GM23338 (cell line): Measurements from ENCODE around the gene MYH7. TPM values are rescaled to one million over a fixed set of nuclear protein-coding genes. Genes with fewer than 3 reads are reported as not detected.

Experiments
- ATAC-seq: fragments of 200-7000 bp; cut with Tn5 transposase; 3 replicates; pipeline ENCODE4 v1.9.1; 2020
- DNase-seq: peaks from one replicate; pipeline ENCODE4 v3.0.0-alpha.2; 2015; ENCODE audit warnings: low spot score
- H2AFZ ChIP-seq: fragments of 200-600 bp; sonication (generic); 2 replicates; pipeline ENCODE4 v1.8.0; 2016; ENCODE audit warnings: antibody characterized with exemption, mild to moderate bottlenecking, moderate library complexity
- H3F3A ChIP-seq: fragments of 200-600 bp; sonication (generic); replicated peaks from 2 replicates; pipeline ENCODE4 v1.8.0; 2017; ENCODE audit warnings: antibody characterized with exemption, mixed run types, low read depth
- H3K27ac ChIP-seq: fragments of 200-600 bp; sonication (generic); 2 replicates; pipeline ENCODE4 v1.6.1; 2016; ENCODE audit warnings: low read depth
- H3K27me3 ChIP-seq: fragments of 200-600 bp; sonication (generic); 2 replicates; pipeline ENCODE4 v1.8.0; 2016; ENCODE audit warnings: mild to moderate bottlenecking, mixed run types, moderate library complexity; ENCODE audit not compliant: insufficient read depth
- H3K36me3 ChIP-seq: fragments of 200-600 bp; sonication (generic); 2 replicates; pipeline ENCODE4 v1.8.0; 2016; ENCODE audit warnings: mild to moderate bottlenecking; ENCODE audit not compliant: insufficient read depth
- H3K4me1 ChIP-seq: fragments of 200-600 bp; sonication (generic); 2 replicates; pipeline ENCODE4 v1.8.0; 2016; ENCODE audit warnings: mild to moderate bottlenecking, moderate library complexity; ENCODE audit not compliant: insufficient read depth
- H3K4me2 ChIP-seq: fragments of 200-600 bp; sonication (generic); 2 replicates; pipeline ENCODE4 v1.7.1; 2017; ENCODE audit warnings: mixed run types
- H3K4me3 ChIP-seq: fragments of 200-600 bp; sonication (generic); 2 replicates; pipeline ENCODE4 v1.6.1; 2016; ENCODE audit warnings: mixed run types
- H3K79me2 ChIP-seq: fragments of 200-600 bp; sonication (generic); replicated peaks from 2 replicates; pipeline ENCODE4 v1.8.0; 2017; ENCODE audit warnings: mild to moderate bottlenecking; ENCODE audit not compliant: insufficient read depth
- H3K9me2 ChIP-seq: fragments of 200-600 bp; sonication (generic); 2 replicates; pipeline ENCODE4 v1.8.0; 2017; ENCODE audit not compliant: insufficient read depth
- H4K20me1 ChIP-seq: fragments of 200-600 bp; sonication (generic); replicated peaks from 2 replicates; pipeline ENCODE4 v1.8.0; 2017; ENCODE audit warnings: mild to moderate bottlenecking; ENCODE audit not compliant: insufficient read depth
- H3K27ac Mint-ChIP-seq: 2 replicates; pipeline ENCODE4 v1.8.0; 2020; ENCODE audit warnings: inconsistent platforms, mild to moderate bottlenecking, moderate library complexity, mixed read lengths
- H3K27me3 Mint-ChIP-seq: 3 replicates; pipeline ENCODE4 v1.8.0; 2022; ENCODE audit warnings: low read depth, mild to moderate bottlenecking, moderate library complexity, mixed read lengths, inconsistent platforms; ENCODE audit not compliant: insufficient read depth, poor library complexity
- H3K36me3 Mint-ChIP-seq: 3 replicates; pipeline ENCODE4 v1.8.0; 2021; ENCODE audit warnings: low read depth, mild to moderate bottlenecking, inconsistent platforms, moderate library complexity, mixed read lengths
- H3K4me1 Mint-ChIP-seq: 3 replicates; pipeline ENCODE4 v1.8.0; 2020; ENCODE audit warnings: mild to moderate bottlenecking, inconsistent platforms, mixed read lengths
- H3K4me3 Mint-ChIP-seq: 3 replicates; pipeline ENCODE4 v1.8.0; 2021; ENCODE audit warnings: moderate library complexity, mild to moderate bottlenecking, inconsistent platforms, mixed read lengths
- H3K9me3 Mint-ChIP-seq: 3 replicates; pipeline ENCODE4 v1.8.0; 2020; ENCODE audit warnings: moderate library complexity, mild to moderate bottlenecking, inconsistent platforms, mixed read lengths
- CREB1 ChIP-seq: fragments of 250-450 bp; sonication (Bioruptor Pico); IDR thresholded peaks from 2 replicates; pipeline ENCODE4 v1.5.0; 2020; ENCODE audit warnings: low read depth, mild to moderate bottlenecking, moderate library complexity
- EZH2 ChIP-seq: fragments of 200-600 bp; sonication (generic); IDR thresholded peaks from one replicate; pipeline ENCODE4 v1.8.0; 2017; ENCODE audit warnings: antibody characterized with exemption, mild to moderate bottlenecking, low read depth; ENCODE audit not compliant: unreplicated experiment
- EZH2phosphoT487 ChIP-seq: fragments of 200-600 bp; sonication (generic); IDR thresholded peaks from one replicate; pipeline ENCODE4 v1.8.1; 2018; ENCODE audit warnings: antibody characterized with exemption; ENCODE audit not compliant: unreplicated experiment
- JUNB ChIP-seq: IDR thresholded peaks from one replicate; pipeline ENCODE4 v1.6.1; 2016; ENCODE audit warnings: antibody characterized with exemption; ENCODE audit not compliant: unreplicated experiment
- NANOG ChIP-seq: IDR thresholded peaks from 2 replicates; pipeline ENCODE4 v1.6.1; 2016; ENCODE audit warnings: antibody characterized with exemption, borderline replicate concordance
- STAT1 ChIP-seq: IDR thresholded peaks from one replicate; pipeline ENCODE4 v1.6.1; 2016; ENCODE audit warnings: antibody characterized with exemption; ENCODE audit not compliant: unreplicated experiment
- ZNF114 ChIP-seq: fragments of 250-450 bp; sonication (Bioruptor Pico); IDR thresholded peaks from 2 replicates; pipeline ENCODE4 v1.5.0; 2020; ENCODE audit warnings: mild to moderate bottlenecking, moderate library complexity
- ZNF331 ChIP-seq: fragments of 250-450 bp; sonication (Bioruptor Pico); IDR thresholded peaks from 2 replicates; pipeline ENCODE4 v1.5.0; 2020; ENCODE audit warnings: low read depth, mild to moderate bottlenecking, moderate library complexity
- polyA plus RNA-seq: library from polyadenylated mRNA; unstranded; fragments of >200 nt; fragmentation: Nextera tagmentation; extraction: Ambion mirVana; gene quantifications from 2 replicates; pipeline ENCODE4 v1.2.1, GENCODE V29; 2016
- total RNA-seq: library from RNA; depleted of rRNA; stranded (reverse); fragments of >200 nt; shearing (Covaris generic); gene quantifications from 2 replicates; pipeline ENCODE4 v1.2.3, GENCODE V29; 2014
- TF ChIP-seq, protein P1 (sequence below): IDR thresholded peaks from one replicate; pipeline ENCODE4 v1.6.1; 2018; ENCODE audit warnings: antibody characterized with exemption; ENCODE audit not compliant: unreplicated experiment
- TF ChIP-seq, protein P2 (sequence below): IDR thresholded peaks from 2 replicates; pipeline ENCODE4 v1.6.1; 2016; ENCODE audit warnings: antibody characterized with exemption
- TF ChIP-seq, protein P3 (sequence below), 2 experiments: fragments of 200-600 bp in 1 of 2; sonication (generic) in 1 of 2; conservative IDR thresholded peaks; 2 replicates each; pipeline versions ENCODE4 v1.5.1 to v1.6.1; 2016 to 2017; ENCODE audit warnings: antibody characterized with exemption in 2 of 2, low read depth in 2 of 2, mild to moderate bottlenecking in 2 of 2, moderate library complexity in 1 of 2

Gene MYH7
- total and polyA plus RNA-seq, 2 experiments from 2014 or later = not detected

DNA sequence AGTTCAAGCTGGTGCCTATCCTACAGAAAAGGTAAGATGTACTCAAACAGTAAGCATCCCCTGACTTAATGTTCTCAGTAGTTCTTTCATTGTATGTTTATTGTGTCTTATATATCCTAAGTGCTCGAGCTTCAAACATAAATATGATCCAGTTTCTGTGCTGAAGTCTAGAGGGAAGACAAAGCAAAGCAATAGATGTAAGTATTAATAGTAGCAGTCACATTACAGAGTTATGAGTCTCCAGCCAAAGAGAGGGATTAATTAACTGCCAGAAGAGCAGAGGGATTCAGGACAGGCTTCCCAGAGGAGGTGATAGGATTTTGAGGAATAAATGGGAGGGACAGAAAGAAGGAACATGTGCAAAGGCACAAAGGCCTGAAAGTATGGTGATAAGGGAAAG lies 35.5 kb upstream of the MYH7 start:
- Mint-ChIP-seq H3K36me3 (peaks cover 51% of the 10 kb centered on the region), H3K9me3 (no peaks in the 10 kb centered on the region), H3K4me3 (no peak overlapping the region; the same call in 2 of the 3 replicates), H3K27ac (no peak overlapping the region), H3K27me3 (peaks cover 2% of the 10 kb centered on the region), H3K4me1 (peaks cover 6% of the 10 kb centered on the region; the same call in 1 of the 3 replicates)
- Histone ChIP-seq H3K36me3 (peaks cover 43% of the 10 kb centered on the region), H3K4me1 (peaks cover 4% of the 10 kb centered on the region; the same call in 1 of the 2 replicates), H3K79me2 (peaks cover 17% of the 10 kb centered on the region), H2AFZ (no peak overlapping the region), H3K27me3 (no peaks in the 10 kb centered on the region), H3F3A (peaks cover 21% of the 10 kb centered on the region), H3K4me3 (no peak overlapping the region), H4K20me1 (peaks cover 4% of the 10 kb centered on the region; the same call in 1 of the 2 replicates), H3K27ac (no peak overlapping the region), H3K9me2 (0 out of 2 replicates have a peak, but pooled peaks cover 3% of the 10 kb centered on the region), H3K4me2 (peak overlapping the region; percentile 99; the same call in 1 of the 2 replicates)
- no peak for DNase-seq
- no peak for ATAC-seq
- TF ChIP-seq EZH2 = no peak
- TF ChIP-seq, protein P1, sequence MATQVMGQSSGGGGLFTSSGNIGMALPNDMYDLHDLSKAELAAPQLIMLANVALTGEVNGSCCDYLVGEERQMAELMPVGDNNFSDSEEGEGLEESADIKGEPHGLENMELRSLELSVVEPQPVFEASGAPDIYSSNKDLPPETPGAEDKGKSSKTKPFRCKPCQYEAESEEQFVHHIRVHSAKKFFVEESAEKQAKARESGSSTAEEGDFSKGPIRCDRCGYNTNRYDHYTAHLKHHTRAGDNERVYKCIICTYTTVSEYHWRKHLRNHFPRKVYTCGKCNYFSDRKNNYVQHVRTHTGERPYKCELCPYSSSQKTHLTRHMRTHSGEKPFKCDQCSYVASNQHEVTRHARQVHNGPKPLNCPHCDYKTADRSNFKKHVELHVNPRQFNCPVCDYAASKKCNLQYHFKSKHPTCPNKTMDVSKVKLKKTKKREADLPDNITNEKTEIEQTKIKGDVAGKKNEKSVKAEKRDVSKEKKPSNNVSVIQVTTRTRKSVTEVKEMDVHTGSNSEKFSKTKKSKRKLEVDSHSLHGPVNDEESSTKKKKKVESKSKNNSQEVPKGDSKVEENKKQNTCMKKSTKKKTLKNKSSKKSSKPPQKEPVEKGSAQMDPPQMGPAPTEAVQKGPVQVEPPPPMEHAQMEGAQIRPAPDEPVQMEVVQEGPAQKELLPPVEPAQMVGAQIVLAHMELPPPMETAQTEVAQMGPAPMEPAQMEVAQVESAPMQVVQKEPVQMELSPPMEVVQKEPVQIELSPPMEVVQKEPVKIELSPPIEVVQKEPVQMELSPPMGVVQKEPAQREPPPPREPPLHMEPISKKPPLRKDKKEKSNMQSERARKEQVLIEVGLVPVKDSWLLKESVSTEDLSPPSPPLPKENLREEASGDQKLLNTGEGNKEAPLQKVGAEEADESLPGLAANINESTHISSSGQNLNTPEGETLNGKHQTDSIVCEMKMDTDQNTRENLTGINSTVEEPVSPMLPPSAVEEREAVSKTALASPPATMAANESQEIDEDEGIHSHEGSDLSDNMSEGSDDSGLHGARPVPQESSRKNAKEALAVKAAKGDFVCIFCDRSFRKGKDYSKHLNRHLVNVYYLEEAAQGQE = no peak
- TF ChIP-seq, protein P2, sequence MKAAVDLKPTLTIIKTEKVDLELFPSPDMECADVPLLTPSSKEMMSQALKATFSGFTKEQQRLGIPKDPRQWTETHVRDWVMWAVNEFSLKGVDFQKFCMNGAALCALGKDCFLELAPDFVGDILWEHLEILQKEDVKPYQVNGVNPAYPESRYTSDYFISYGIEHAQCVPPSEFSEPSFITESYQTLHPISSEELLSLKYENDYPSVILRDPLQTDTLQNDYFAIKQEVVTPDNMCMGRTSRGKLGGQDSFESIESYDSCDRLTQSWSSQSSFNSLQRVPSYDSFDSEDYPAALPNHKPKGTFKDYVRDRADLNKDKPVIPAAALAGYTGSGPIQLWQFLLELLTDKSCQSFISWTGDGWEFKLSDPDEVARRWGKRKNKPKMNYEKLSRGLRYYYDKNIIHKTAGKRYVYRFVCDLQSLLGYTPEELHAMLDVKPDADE = no peak
- no peak for TF ChIP-seq EZH2phosphoT487
- no peak for TF ChIP-seq ZNF114 (CRISPR knock-in tag)
- TF ChIP-seq ZNF331 (CRISPR knock-in tag) = no peak
- no peak for TF ChIP-seq CREB1 (CRISPR knock-in tag)
- TF ChIP-seq, protein P3, sequence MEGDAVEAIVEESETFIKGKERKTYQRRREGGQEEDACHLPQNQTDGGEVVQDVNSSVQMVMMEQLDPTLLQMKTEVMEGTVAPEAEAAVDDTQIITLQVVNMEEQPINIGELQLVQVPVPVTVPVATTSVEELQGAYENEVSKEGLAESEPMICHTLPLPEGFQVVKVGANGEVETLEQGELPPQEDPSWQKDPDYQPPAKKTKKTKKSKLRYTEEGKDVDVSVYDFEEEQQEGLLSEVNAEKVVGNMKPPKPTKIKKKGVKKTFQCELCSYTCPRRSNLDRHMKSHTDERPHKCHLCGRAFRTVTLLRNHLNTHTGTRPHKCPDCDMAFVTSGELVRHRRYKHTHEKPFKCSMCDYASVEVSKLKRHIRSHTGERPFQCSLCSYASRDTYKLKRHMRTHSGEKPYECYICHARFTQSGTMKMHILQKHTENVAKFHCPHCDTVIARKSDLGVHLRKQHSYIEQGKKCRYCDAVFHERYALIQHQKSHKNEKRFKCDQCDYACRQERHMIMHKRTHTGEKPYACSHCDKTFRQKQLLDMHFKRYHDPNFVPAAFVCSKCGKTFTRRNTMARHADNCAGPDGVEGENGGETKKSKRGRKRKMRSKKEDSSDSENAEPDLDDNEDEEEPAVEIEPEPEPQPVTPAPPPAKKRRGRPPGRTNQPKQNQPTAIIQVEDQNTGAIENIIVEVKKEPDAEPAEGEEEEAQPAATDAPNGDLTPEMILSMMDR (conservative IDR thresholded peaks at IDR 0.05; ENCODE audit: low read depth in 2 of 2) = no peak
- TF ChIP-seq NANOG = no peak
- TF ChIP-seq STAT1 = no peak
- no peak for TF ChIP-seq JUNB
